CD4-positive, alpha-beta memory T cell (primary cell): ENCODE data around the gene POR. TPM values are rescaled to one million over a fixed set of nuclear protein-coding genes. Genes with fewer than 3 reads are reported as not detected.

Experiments used
- CTCF ChIA-PET: fragments of 350-600 bp; sonication (Branson Sonifier 250); formaldehyde crosslinking; loops from one replicate; lab custom pipeline; 2021; ENCODE audit warnings: inconsistent platforms; ENCODE audit not compliant: partially characterized antibody; lab: Charles Lee
- POLR2A ChIA-PET: fragments of 350-600 bp; sonication (Branson Sonifier 250); formaldehyde crosslinking; loops from one replicate; lab custom pipeline; 2021; ENCODE audit not compliant: partially characterized antibody; lab: Charles Lee
- DNase-seq, 5 donors: peaks; one replicate each; pipeline versions ENCODE4 v3.0.0 to v3.0.0-alpha.2; 2020 to 2022; ENCODE audit warnings: mixed read lengths in 1 of 5
- H3K27ac ChIP-seq: one replicate; pipeline ENCODE4 v1.7.0; 2013; ENCODE audit warnings: low read depth, low read length
- H3K27me3 ChIP-seq: 2 replicates; pipeline ENCODE4 v1.7.0; 2013; ENCODE audit warnings: mild to moderate bottlenecking, low read length, moderate library complexity; ENCODE audit not compliant: insufficient read depth
- H3K36me3 ChIP-seq: 2 replicates; pipeline ENCODE4 v1.7.0; 2013; ENCODE audit warnings: mild to moderate bottlenecking, low read length, moderate library complexity; ENCODE audit not compliant: insufficient read depth
- H3K4me1 ChIP-seq: 2 replicates; pipeline ENCODE4 v1.7.0; 2013; ENCODE audit warnings: mild to moderate bottlenecking, low read length, moderate library complexity; ENCODE audit not compliant: insufficient read depth
- H3K4me3 ChIP-seq, 2 donors: one replicate each; pipeline ENCODE4 v1.7.0; 2013; ENCODE audit warnings: low read length in 2 of 2, mild to moderate bottlenecking in 1 of 2
- H3K9me3 ChIP-seq, 2 donors: one replicate each; pipeline ENCODE4 v1.7.0; 2013; ENCODE audit warnings: low read length in 2 of 2, control low read depth in 1 of 2; ENCODE audit not compliant: control insufficient read depth in 1 of 2
- H3K27ac Mint-ChIP-seq, 7 donors: one replicate each; pipeline ENCODE4 v1.8.0; 2020 to 2021; ENCODE audit warnings: mixed read lengths in 7 of 7, mild to moderate bottlenecking in 6 of 7, inconsistent platforms in 3 of 7, moderate library complexity in 3 of 7
- H3K27me3 Mint-ChIP-seq, 2 donors: one replicate each; pipeline ENCODE4 v1.8.0; 2020 to 2021; ENCODE audit warnings: mixed read lengths in 2 of 2
- H3K36me3 Mint-ChIP-seq, 2 donors: one replicate each; pipeline ENCODE4 v1.8.0; 2020 to 2021; ENCODE audit warnings: mixed read lengths in 2 of 2, inconsistent platforms in 1 of 2, mild to moderate bottlenecking in 1 of 2
- H3K4me1 Mint-ChIP-seq, 4 donors: one replicate each; pipeline ENCODE4 v1.8.0; 2020 to 2021; ENCODE audit warnings: mixed read lengths in 4 of 4, mild to moderate bottlenecking in 1 of 4
- H3K4me3 Mint-ChIP-seq, 8 donors: one replicate each; pipeline ENCODE4 v1.8.0; 2020 to 2021; ENCODE audit warnings: mixed read lengths in 8 of 8, mild to moderate bottlenecking in 7 of 8, moderate library complexity in 6 of 8, inconsistent platforms in 3 of 8
- H3K9me3 Mint-ChIP-seq, 8 donors: one replicate each; pipeline ENCODE4 v1.8.0; 2020 to 2021; ENCODE audit warnings: mixed read lengths in 8 of 8, mild to moderate bottlenecking in 5 of 8, inconsistent platforms in 3 of 8, moderate library complexity in 1 of 8
- intact Hi-C: fragments of 100-400 bp; cut with micrococcal nuclease; formaldehyde crosslinking; loops from one replicate; pipeline ENCODE4 v1.15.1; 2023
- polyA plus RNA-seq, 2 donors: library from polyadenylated mRNA; unstranded; fragments of 300-500 nt; fragmentation: Illumina TruSeq; gene quantifications; one replicate each; pipeline ENCODE4 v1.2.3, GENCODE V29; 2021
- total RNA-seq, 2 experiments: library from RNA; stranded (reverse); gene quantifications; one replicate each; pipeline ENCODE4 v1.2.3, GENCODE V29; 2021

POR gene
- total and polyA plus RNA-seq, 4 experiments from 2014 or later: 45.6 to 71.1 (median 54.0) TPM

DNA sequence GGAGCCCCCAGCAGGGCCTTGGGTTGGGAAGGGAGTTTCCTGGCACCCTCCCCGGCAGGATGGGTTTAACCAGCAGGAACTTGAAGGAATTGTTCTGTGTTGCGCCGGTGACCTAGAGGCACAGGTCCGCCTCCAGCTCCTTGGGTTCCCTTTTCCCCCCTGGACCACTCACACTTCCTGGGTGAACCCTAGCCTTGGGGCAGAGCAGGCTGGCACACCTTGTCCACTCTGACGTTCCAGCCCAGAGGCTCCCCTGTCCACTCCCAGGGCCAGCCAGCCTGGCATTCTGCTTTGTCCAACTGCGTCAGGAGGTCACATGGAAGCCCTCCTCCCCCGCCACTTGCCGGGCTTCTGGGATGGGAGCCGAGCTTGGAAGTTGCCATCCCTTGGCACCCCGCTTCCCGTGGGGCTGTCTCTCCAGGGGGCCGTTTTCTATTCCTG, 53.6 kb downstream of the POR start:
- Histone ChIP-seq H3K9me3 (no peaks in the 10 kb centered on the region), H3K36me3 (no peaks in the 10 kb centered on the region), H3K27me3 (no peaks in the 10 kb centered on the region), H3K27ac (no peak overlapping the region), H3K4me3 (no peak overlapping the region), H3K4me1 (no peaks in the 10 kb centered on the region)
- Mint-ChIP-seq H3K27ac (peak overlapping the region in 1 of 7 donors; percentile 23), H3K4me3 (no peak overlapping the region), H3K4me1 (no peaks in the 10 kb centered on the region), H3K27me3 (no peaks in the 10 kb centered on the region), H3K9me3 (no peaks in the 10 kb centered on the region), H3K36me3 (peaks cover 7 to 18% of the 10 kb centered on the region in 2 donors)
- ChIA-PET CTCF (interaction anchor here (0.9 kb wide), 1 partner anchor 52 kb away, joined by 3 read pairs; no protein-coding TSS in a partner anchor), POLR2A (no interaction called here)
- intact Hi-C loops: no loop called here
- no peak for DNase-seq

DNA sequence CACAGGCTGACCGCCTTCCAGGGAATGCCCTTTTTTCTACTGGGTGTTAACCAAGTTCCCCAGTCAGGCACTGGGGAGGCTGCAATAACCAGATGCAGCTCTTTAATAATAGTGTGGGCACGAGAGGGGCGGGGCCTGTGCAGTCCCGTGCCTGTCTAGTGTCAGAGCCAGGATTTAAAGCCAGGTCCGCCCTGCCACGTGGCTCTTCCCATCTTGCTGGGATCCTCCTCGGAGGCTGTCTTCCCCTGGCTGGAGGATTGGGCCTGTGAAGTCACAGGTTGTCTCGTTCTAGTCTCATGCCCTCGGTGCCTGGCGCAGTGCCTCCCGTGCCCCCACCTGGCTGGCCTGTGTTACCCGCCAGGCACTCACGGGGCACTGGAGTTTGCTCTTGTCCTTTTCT, 54.2 kb downstream of the POR start:
- CTCF ChIA-PET: no interaction called here
- Histone ChIP-seq H3K27me3 (no peaks in the 10 kb centered on the region), H3K9me3 (no peaks in the 10 kb centered on the region), H3K4me1 (no peaks in the 10 kb centered on the region), H3K27ac (no peak overlapping the region), H3K4me3 (no peak overlapping the region), H3K36me3 (no peaks in the 10 kb centered on the region)
- intact Hi-C loops: no loop called here
- peak overlapping the region in 2 of 7 donors; percentile 27 to 59 for H3K27ac Mint-ChIP-seq
- no peak for DNase-seq
- no peaks in the 10 kb centered on the region for H3K27me3 Mint-ChIP-seq
- H3K4me3 Mint-ChIP-seq: no peak overlapping the region
- H3K36me3 Mint-ChIP-seq: peaks cover 12 to 24% of the 10 kb centered on the region in 2 donors
- H3K9me3 Mint-ChIP-seq: no peaks in the 10 kb centered on the region
- H3K4me1 Mint-ChIP-seq: no peaks in the 10 kb centered on the region
- POLR2A ChIA-PET: no interaction called here

DNA sequence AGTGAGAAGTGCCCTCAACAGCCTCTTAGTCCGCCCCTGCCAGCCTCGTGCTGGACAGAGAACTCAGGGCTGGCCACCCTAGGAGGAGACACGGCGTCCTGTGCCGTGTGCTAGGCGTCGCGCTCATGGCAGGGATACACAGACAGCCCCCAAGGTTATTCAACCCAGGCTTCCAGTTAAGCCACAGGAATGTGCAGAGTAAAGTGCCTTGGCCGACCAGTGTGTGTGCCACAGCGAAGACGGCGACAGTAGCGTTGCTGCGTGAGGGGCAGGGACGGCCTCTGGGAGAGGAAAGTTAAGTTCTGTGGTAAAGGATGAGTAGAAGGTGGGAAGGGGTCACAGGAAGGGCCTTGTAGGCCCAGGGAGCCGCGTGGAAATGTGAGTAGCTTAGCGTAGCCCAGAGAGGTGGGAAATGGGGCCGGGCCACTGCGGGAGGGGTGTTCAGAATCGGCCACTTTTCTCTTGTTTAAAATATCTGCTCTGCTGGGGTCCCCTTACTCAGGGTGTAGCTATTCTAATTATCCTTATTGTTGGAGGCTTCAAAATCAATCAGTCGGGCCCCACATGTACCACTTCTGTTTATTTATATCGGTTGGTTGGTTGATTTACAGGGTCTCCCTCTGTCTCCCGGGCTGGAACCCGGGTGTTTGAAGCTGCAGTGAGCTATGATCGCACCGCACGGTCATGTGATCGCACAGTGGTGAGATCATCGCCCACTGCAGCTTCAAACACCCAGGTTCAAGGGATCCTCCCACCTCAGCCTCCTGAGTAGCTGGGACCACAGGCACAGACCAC, 54.9 kb downstream of the POR start:
- no peaks in the 10 kb centered on the region for H3K4me1 Mint-ChIP-seq
- H3K27ac ChIP-seq: no peak overlapping the region
- no peak for DNase-seq
- H3K36me3 Mint-ChIP-seq: peaks cover 13 to 24% of the 10 kb centered on the region in 2 donors
- no peaks in the 10 kb centered on the region for H3K27me3 Mint-ChIP-seq
- no peaks in the 10 kb centered on the region for H3K9me3 ChIP-seq
- H3K4me1 ChIP-seq: no peaks in the 10 kb centered on the region
- H3K36me3 ChIP-seq: no peaks in the 10 kb centered on the region
- H3K9me3 Mint-ChIP-seq: no peaks in the 10 kb centered on the region
- ChIA-PET CTCF (no interaction called here), POLR2A (no interaction called here)
- intact Hi-C loops: no loop called here
- peak overlapping the region in 1 of 7 donors; percentile 54 for H3K27ac Mint-ChIP-seq
- no peaks in the 10 kb centered on the region for H3K27me3 ChIP-seq
- no peak overlapping the region for H3K4me3 ChIP-seq
- no peak overlapping the region for H3K4me3 Mint-ChIP-seq

DNA sequence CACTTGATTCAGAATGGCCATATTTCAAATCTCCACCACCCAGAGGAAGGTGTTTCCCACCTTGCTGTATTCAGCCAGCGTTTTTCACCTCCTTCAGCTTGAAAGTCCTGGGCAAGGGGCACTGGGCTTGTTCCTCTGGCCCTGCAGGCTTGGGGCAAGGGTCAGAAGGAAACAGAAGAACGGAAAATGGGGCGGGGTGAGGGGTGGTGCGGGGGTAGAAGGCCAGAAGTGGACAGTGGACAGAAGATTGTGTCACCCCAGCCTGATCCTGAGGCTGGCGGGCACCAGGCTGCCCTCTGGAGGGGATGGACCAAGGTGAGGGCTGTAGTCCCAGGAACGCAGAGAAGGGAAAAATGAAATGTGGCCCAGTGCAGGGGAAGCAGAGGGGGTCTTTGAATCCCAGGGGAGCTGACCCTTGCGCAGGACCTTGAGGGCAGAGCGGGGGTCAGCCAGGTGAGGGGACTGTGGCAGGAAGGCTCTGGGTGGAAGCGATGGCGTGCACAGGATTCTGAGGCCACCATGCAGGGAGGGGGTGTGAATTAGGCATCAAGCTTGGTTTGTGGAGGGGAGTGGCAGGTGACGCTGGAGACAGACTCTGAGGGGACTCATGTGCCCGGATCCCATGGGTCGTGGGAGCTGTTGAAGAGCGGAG, 56.5 kb downstream of the POR start:
- CTCF ChIA-PET: interaction anchor here (1.4 kb wide), 1 partner anchor 14 kb away, joined by 3 read pairs; no protein-coding TSS in a partner anchor
- no peaks in the 10 kb centered on the region for H3K27me3 ChIP-seq
- H3K4me3 ChIP-seq: no peak overlapping the region
- no peaks in the 10 kb centered on the region for H3K4me1 ChIP-seq
- no peak for DNase-seq
- H3K9me3 ChIP-seq: no peaks in the 10 kb centered on the region
- no peaks in the 10 kb centered on the region for H3K4me1 Mint-ChIP-seq
- H3K9me3 Mint-ChIP-seq: no peaks in the 10 kb centered on the region
- no peak overlapping the region for H3K4me3 Mint-ChIP-seq
- intact Hi-C loops: no loop called here
- H3K27me3 Mint-ChIP-seq: no peaks in the 10 kb centered on the region
- peaks cover 11 to 22% of the 10 kb centered on the region in 2 donors for H3K36me3 Mint-ChIP-seq
- H3K27ac ChIP-seq: no peak overlapping the region
- no peaks in the 10 kb centered on the region for H3K36me3 ChIP-seq
- POLR2A ChIA-PET: no interaction called here
- H3K27ac Mint-ChIP-seq: peak overlapping the region in 2 of 7 donors; percentile 18 to 58

DNA sequence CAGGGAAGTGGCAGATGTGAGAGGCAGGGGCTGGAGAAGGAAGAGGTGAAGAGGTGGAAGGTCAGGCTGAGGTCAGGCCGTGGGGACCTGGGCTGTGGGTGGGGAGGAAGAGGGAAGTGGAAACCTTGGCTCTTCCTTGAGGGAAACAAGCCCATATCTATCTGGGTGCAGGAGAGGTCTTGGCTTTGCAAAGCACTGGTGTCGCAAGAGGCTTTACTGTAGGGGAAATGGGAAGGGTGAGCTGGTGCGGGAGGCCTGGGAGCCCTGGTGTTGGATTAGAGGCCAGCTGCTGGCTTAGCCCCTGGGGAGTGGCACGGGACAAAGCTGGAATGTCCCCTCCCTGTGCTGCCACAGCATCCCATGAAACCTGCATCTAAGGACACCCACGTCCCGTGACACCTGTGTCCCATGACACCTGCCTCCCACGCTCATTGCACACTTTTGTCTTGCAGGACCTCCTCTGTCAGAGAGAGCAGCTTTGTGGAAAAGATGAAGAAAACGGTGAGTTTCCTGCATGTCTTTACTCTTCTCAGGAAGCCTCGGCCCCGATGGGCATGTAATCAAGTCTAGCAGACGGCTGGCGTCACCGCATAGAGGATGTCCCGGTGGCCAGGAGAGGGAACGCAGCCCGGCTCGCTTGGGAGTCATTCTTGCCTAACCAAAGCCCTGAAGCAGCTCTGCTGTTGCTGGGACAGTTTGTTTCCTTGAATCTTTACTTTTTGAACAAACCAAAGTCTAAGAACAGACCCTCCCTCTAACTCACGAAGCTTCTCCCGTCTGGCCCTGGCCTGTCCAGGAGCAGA, 57.2 kb downstream of the POR start:
- POLR2A ChIA-PET: no interaction called here
- no peaks in the 10 kb centered on the region for H3K36me3 ChIP-seq
- H3K4me3 ChIP-seq: no peak overlapping the region
- H3K36me3 Mint-ChIP-seq: peaks cover 11 to 19% of the 10 kb centered on the region in 2 donors
- H3K9me3 Mint-ChIP-seq: no peaks in the 10 kb centered on the region
- H3K4me1 Mint-ChIP-seq: no peaks in the 10 kb centered on the region
- DNase-seq: no peak
- no peaks in the 10 kb centered on the region for H3K9me3 ChIP-seq
- H3K4me3 Mint-ChIP-seq: no peak overlapping the region
- H3K27ac Mint-ChIP-seq: peak overlapping the region in 2 of 7 donors; percentile 18 to 58
- no peaks in the 10 kb centered on the region for H3K27me3 ChIP-seq
- intact Hi-C loops: no loop called here
- H3K4me1 ChIP-seq: no peaks in the 10 kb centered on the region
- CTCF ChIA-PET: interaction anchor here (0.8 to 1.4 kb wide), 2 partner anchors 8 to 15 kb away, joined by 3 read pairs; no protein-coding TSS in a partner anchor
- H3K27me3 Mint-ChIP-seq: no peaks in the 10 kb centered on the region
- H3K27ac ChIP-seq: no peak overlapping the region

DNA sequence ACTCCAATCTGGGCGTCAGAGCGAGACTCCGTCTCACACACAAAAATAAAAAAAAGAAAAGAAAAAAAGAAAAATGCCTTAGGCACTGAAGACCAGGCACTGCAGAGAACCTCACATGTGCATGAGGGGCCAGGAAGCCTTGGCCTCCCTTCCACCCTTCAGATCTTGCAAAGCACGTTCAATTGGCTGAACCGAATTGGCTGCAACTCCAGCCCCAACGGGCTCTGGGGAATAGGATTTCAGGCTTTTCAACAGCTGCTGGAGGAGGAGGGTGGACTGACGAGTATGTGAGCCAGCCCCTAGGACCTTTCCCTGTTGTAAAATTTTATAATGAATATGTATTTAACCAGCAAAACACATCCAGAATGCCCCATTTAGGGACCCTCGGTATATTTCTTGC, 62.8 kb downstream of the POR start:
- no peaks in the 10 kb centered on the region for H3K4me1 ChIP-seq
- H3K9me3 Mint-ChIP-seq: no peaks in the 10 kb centered on the region
- H3K27ac ChIP-seq: no peak overlapping the region
- ChIA-PET CTCF (no interaction called here), POLR2A (no interaction called here)
- H3K4me3 Mint-ChIP-seq: no peak overlapping the region
- intact Hi-C loops: no loop called here
- H3K4me3 ChIP-seq: no peak overlapping the region
- H3K36me3 ChIP-seq: peaks cover 3% of the 10 kb centered on the region
- peaks cover 6 to 17% of the 10 kb centered on the region in 2 donors for H3K36me3 Mint-ChIP-seq
- H3K27me3 ChIP-seq: no peaks in the 10 kb centered on the region
- no peak overlapping the region for H3K27ac Mint-ChIP-seq
- H3K27me3 Mint-ChIP-seq: no peaks in the 10 kb centered on the region
- H3K4me1 Mint-ChIP-seq: no peaks in the 10 kb centered on the region
- H3K9me3 ChIP-seq: no peaks in the 10 kb centered on the region
- no peak for DNase-seq
